Urinary bladder (tissue), 4 donors: ENCODE measurements around the gene HBG1. TPM values are rescaled to one million over a fixed set of nuclear protein-coding genes. Genes with fewer than 3 reads are reported as not detected.

Source experiments
- DNase-seq: peaks from one replicate; pipeline ENCODE4 v3.0.0-alpha.2; 2015; ENCODE audit errors: extremely low spot score
- H3K27ac ChIP-seq: one replicate; pipeline ENCODE4 v1.5.1; 2013; ENCODE audit warnings: low read depth, mild to moderate bottlenecking, moderate library complexity
- H3K36me3 ChIP-seq: one replicate; pipeline ENCODE4 v1.6.1; 2013; ENCODE audit warnings: mild to moderate bottlenecking, moderate library complexity; ENCODE audit not compliant: insufficient read depth
- H3K4me1 ChIP-seq: one replicate; pipeline ENCODE4 v1.6.1; 2013; ENCODE audit warnings: mild to moderate bottlenecking, moderate library complexity; ENCODE audit not compliant: insufficient read depth
- H3K4me3 ChIP-seq: one replicate; pipeline ENCODE4 v1.5.1; 2013; ENCODE audit warnings: low read depth, low read length
- WGBS: extraction: QIAGEN DNeasy Blood & Tissue Kit; methylation state at CpG from one replicate; pipeline ENCODE4 v1.1.7; 2013; 5-methylcytosine and 5-hydroxymethylcytosine counted together
- polyA plus RNA-seq: library from polyadenylated mRNA; stranded (reverse); fragments of 200-250 nt; gene quantifications from one replicate; pipeline ENCODE4 v1.2.3, GENCODE V29; 2013
- total RNA-seq: library from RNA; depleted of rRNA; stranded (reverse); fragments of >200 nt; gene quantifications from one replicate; pipeline ENCODE4 v1.2.3, GENCODE V29; 2014
- donor health status: healthy with polysubstance abuse.
- donor health status: healthy.

Gene HBG1
- total and polyA plus RNA-seq, 2 donors: 39.3 TPM; not detected in 1

GRCh38 chr11:5223146-5223545, 26.5 kb downstream of the HBG1 start:
- DNase-seq: no peak
- WGBS: 89% methylated on average over 6 of the region's 6 CpGs
- no peaks in the 10 kb centered on the region for H3K4me1 ChIP-seq
- H3K36me3 ChIP-seq: no peaks in the 10 kb centered on the region
- no peak overlapping the region for H3K27ac ChIP-seq
- H3K4me3 ChIP-seq: no peak overlapping the region

- H3K4me3 ChIP-seq: no peak overlapping the region
- no peaks in the 10 kb centered on the region for H3K36me3 ChIP-seq
- H3K27ac ChIP-seq: no peak overlapping the region
- no peak for DNase-seq
- no peaks in the 10 kb centered on the region for H3K4me1 ChIP-seq
- WGBS: 61% methylated on average over 7 of the region's 7 CpGs
Measured at GRCh38 chr11:5210376-5210885, 39.2 kb downstream of the HBG1 start.

- WGBS: 23% methylated on average over 1 of the region's 1 CpG
- Histone ChIP-seq H3K4me3 (no peak overlapping the region), H3K4me1 (no peaks in the 10 kb centered on the region), H3K36me3 (no peaks in the 10 kb centered on the region), H3K27ac (no peak overlapping the region)
- DNase-seq: no peak
Measured at GRCh38 chr11:5204787-5205186, 44.9 kb downstream of the HBG1 start.

DNA sequence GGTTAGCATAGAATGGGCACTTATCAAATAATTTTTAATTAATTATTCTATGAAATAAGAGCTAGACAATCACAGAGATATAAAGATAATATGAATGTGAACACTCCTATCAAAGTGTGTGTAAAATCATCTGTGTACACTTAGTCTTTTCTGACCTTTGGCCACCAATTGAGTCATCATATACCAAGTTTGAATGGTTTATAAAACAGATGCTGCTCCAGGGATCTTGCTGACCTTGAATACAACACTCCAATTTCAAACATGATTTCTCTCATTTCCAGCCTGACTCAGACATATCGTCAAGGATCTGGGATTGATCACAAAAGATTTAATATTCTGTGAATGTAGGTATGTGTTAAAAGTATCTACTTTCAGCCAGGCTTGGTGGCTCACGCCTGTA, 46.3 kb downstream of the HBG1 start:
- no peak for DNase-seq
- Histone ChIP-seq H3K4me3 (no peak overlapping the region), H3K36me3 (no peaks in the 10 kb centered on the region), H3K27ac (no peak overlapping the region), H3K4me1 (no peaks in the 10 kb centered on the region)
- 81% methylated on average over 2 of the region's 2 CpGs for WGBS

DNA sequence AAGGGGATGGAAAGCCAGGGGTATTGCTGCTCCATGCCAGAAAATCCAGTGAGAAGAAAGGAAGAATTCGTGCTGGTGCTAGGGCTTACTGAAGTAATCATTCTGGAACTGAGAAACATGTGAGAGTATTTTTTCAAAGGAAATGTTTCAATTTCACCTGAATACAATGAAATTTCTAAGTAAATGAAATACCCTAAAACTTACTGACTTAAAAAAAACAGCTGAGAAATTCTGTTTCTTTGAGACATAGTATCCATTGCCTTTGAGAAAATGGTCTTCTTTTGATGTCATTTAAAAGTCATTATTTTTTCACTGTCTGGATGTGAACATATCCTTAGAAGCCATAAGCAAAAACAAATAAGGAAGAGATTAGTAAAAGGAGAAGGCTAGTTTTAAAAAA, 49.1 kb downstream of the HBG1 start, which contains the start of gene OR51V1:
TSS of gene OR51V1 (minus strand) at position 101 of the 400 bp plus-strand sequence. CDS start at position 101, 0 bp downstream.
- 59% methylated on average over 1 of the region's 1 CpG for WGBS

DNA sequence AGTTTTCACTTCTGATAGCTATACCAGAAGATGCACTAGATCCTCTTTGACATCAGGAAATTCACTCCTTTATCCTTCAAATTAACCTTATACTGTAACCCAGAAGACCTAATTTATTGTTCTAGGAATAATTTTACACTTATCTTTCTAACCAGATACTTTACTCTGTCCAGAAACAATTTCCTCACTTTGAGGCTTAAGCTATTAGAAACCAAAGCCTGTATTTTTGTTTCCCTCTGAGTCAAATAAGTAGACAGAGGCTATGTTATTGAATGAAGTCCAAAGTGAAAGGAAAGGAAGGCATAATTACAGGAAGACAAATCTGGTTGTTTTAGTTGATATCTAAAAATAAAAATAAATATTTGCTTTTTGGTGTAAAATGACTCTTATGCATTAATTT, 51.4 kb downstream of the HBG1 start:
- H3K27ac ChIP-seq: no peak overlapping the region
- H3K4me3 ChIP-seq: no peak overlapping the region
- DNase-seq: no peak
- H3K36me3 ChIP-seq: no peaks in the 10 kb centered on the region
- H3K4me1 ChIP-seq: no peaks in the 10 kb centered on the region

More for the DNA sequence above, 49.1 kb downstream of the HBG1 start, which contains the start of gene OR51V1:
- no peak for DNase-seq
- Histone ChIP-seq H3K4me1 (no peaks in the 10 kb centered on the region), H3K27ac (no peak within 1 kb of the TSS), H3K4me3 (no peak within 1 kb of the TSS), H3K36me3 (no peaks in the 10 kb centered on the region)

Other genes starting within 250 kb of the HBG1 start
- not detected for gene OR52J3, start 203.3 kb downstream of the HBG1 start, total RNA-seq
- not detected for gene OR52J3, start 203.3 kb downstream of the HBG1 start, polyA plus RNA-seq
- gene OR52E2, start 190.2 kb downstream of the HBG1 start, total RNA-seq: not detected
- not detected for gene OR52E2, start 190.2 kb downstream of the HBG1 start, polyA plus RNA-seq
- gene OR52E1, start 180.3 kb downstream of the HBG1 start, total RNA-seq: not detected
- not detected for gene OR52E1, start 180.3 kb downstream of the HBG1 start, polyA plus RNA-seq
- not detected for gene OR52A5, start 111.5 kb downstream of the HBG1 start, total RNA-seq
- not detected for gene OR52A5, start 111.5 kb downstream of the HBG1 start, polyA plus RNA-seq
- not detected for gene OR52A1, start 95.1 kb downstream of the HBG1 start, total RNA-seq
- gene OR52A1, start 95.1 kb downstream of the HBG1 start, polyA plus RNA-seq: not detected
- gene OR51V1, start 49.2 kb downstream of the HBG1 start, total RNA-seq: not detected
- not detected for gene OR51V1, start 49.2 kb downstream of the HBG1 start, polyA plus RNA-seq
- gene HBB, start 22.8 kb downstream of the HBG1 start, total RNA-seq: 394 TPM
- gene HBB, start 22.8 kb downstream of the HBG1 start, polyA plus RNA-seq: 10.1 TPM
- not detected for gene HBD, start 15.4 kb downstream of the HBG1 start, total RNA-seq
- not detected for gene HBD, start 15.4 kb downstream of the HBG1 start, polyA plus RNA-seq
- 2,457 TPM for gene HBG2, start 4.9 kb upstream of the HBG1 start, total RNA-seq
- not detected for gene HBG2, start 4.9 kb upstream of the HBG1 start, polyA plus RNA-seq
- 3.0 TPM for gene HBE1, start 20.1 kb upstream of the HBG1 start, total RNA-seq
- 0.18 TPM for gene HBE1, start 20.1 kb upstream of the HBG1 start, polyA plus RNA-seq
- gene OR51B4, start 52.1 kb upstream of the HBG1 start, total RNA-seq: 2.0 TPM
- not detected for gene OR51B4, start 52.1 kb upstream of the HBG1 start, polyA plus RNA-seq
- gene OR51B2, start 74.4 kb upstream of the HBG1 start, total RNA-seq: 1.7 TPM
- gene OR51B2, start 74.4 kb upstream of the HBG1 start, polyA plus RNA-seq: not detected
- 4.3 TPM for gene OR51B5, start 93.7 kb upstream of the HBG1 start, total RNA-seq
- not detected for gene OR51B5, start 93.7 kb upstream of the HBG1 start, polyA plus RNA-seq
- gene OR51B6, start 101.7 kb upstream of the HBG1 start, total RNA-seq: not detected
- not detected for gene OR51B6, start 101.7 kb upstream of the HBG1 start, polyA plus RNA-seq
- gene OR51M1, start 134.0 kb upstream of the HBG1 start, total RNA-seq: not detected
- gene OR51M1, start 134.0 kb upstream of the HBG1 start, polyA plus RNA-seq: not detected
- gene OR51Q1, start 172.3 kb upstream of the HBG1 start, total RNA-seq: not detected
- not detected for gene OR51Q1, start 172.3 kb upstream of the HBG1 start, polyA plus RNA-seq
- gene OR51I1, start 191.7 kb upstream of the HBG1 start, total RNA-seq: 0.63 TPM
- gene OR51I1, start 191.7 kb upstream of the HBG1 start, polyA plus RNA-seq: not detected
- not detected for gene OR51I2, start 199.5 kb upstream of the HBG1 start, total RNA-seq
- gene OR51I2, start 199.5 kb upstream of the HBG1 start, polyA plus RNA-seq: not detected
- gene OR52D1, start 238.8 kb upstream of the HBG1 start, total RNA-seq: not detected
- gene OR52D1, start 238.8 kb upstream of the HBG1 start, polyA plus RNA-seq: not detected